Neuronal stem cell (in vitro differentiated cells): ENCODE results near the gene MAST4.
A peak's percentile ranks its signal among the peaks of the same experiment; 100 is the strongest.

Source experiments
- DNase-seq: peaks from one replicate; pipeline ENCODE4 v3.0.0-alpha.2; 2013; ENCODE audit warnings: low spot score
- H2AFZ ChIP-seq: one replicate; pipeline ENCODE4 v1.6.1; 2013; ENCODE audit warnings: mild to moderate bottlenecking, low read length, inconsistent platforms
- H2AK5ac ChIP-seq: 2 replicates; pipeline ENCODE4 v1.6.1; 2013; ENCODE audit warnings: low read depth, mild to moderate bottlenecking, inconsistent platforms, low read length, moderate library complexity, mixed read lengths
- H2BK120ac ChIP-seq: 2 replicates; pipeline ENCODE4 v1.6.1; 2013; ENCODE audit warnings: low read depth, mild to moderate bottlenecking, inconsistent platforms, low read length, moderate library complexity, mixed read lengths
- H2BK12ac ChIP-seq: one replicate; pipeline ENCODE4 v1.6.1; 2013; ENCODE audit warnings: low read length, inconsistent platforms
- H2BK15ac ChIP-seq: 2 replicates; pipeline ENCODE4 v1.6.1; 2013; ENCODE audit warnings: mild to moderate bottlenecking, low read length, inconsistent platforms, mixed read lengths
- H2BK5ac ChIP-seq: one replicate; pipeline ENCODE4 v1.6.1; 2013; ENCODE audit warnings: inconsistent platforms, mild to moderate bottlenecking, low read length, moderate library complexity
- H3K14ac ChIP-seq: one replicate; pipeline ENCODE4 v1.6.1; 2013; ENCODE audit warnings: low read length, inconsistent platforms
- H3K18ac ChIP-seq: 2 replicates; pipeline ENCODE4 v1.6.1; 2013; ENCODE audit warnings: low read length, inconsistent platforms
- H3K23ac ChIP-seq: 2 replicates; pipeline ENCODE4 v1.6.1; 2013; ENCODE audit warnings: low read depth, mild to moderate bottlenecking, mixed read lengths, low read length, inconsistent platforms; ENCODE audit not compliant: poor library complexity
- H3K27ac ChIP-seq: replicated peaks from 3 replicates; pipeline ENCODE4 v1.5.1; 2013; ENCODE audit warnings: low read length, inconsistent platforms
- H3K27me3 ChIP-seq, 3 experiments: 2 replicates each; pipeline ENCODE4 v1.6.1; 2013; ENCODE audit warnings: low read length in 3 of 3, mild to moderate bottlenecking in 2 of 3, inconsistent platforms in 1 of 3, low read depth in 1 of 3, mixed read lengths in 1 of 3, moderate library complexity in 1 of 3; ENCODE audit not compliant: control insufficient read depth in 3 of 3, insufficient read depth in 3 of 3
- H3K36me3 ChIP-seq, 2 donors: replicated peaks in 1 of 2; 2 replicates each; pipeline ENCODE4 v1.6.1; 2013; ENCODE audit warnings: low read length in 2 of 2; ENCODE audit not compliant: control insufficient read depth in 2 of 2, insufficient read depth in 2 of 2
- H3K4ac ChIP-seq: 2 replicates; pipeline ENCODE4 v1.6.1; 2013; ENCODE audit warnings: inconsistent platforms, mild to moderate bottlenecking, low read length, moderate library complexity
- H3K4me1 ChIP-seq, 2 donors: 1 replicate in 1 of 2; 2 replicates in 1 of 2; pipeline ENCODE4 v1.6.1; 2013; ENCODE audit warnings: low read length in 2 of 2, low read depth in 1 of 2; ENCODE audit not compliant: control insufficient read depth in 2 of 2, insufficient read depth in 1 of 2
- H3K4me2 ChIP-seq: one replicate; pipeline ENCODE4 v1.6.1; 2013; ENCODE audit warnings: mild to moderate bottlenecking, low read length, inconsistent platforms; ENCODE audit not compliant: insufficient read depth, poor library complexity, severe bottlenecking
- H3K4me3 ChIP-seq, 2 donors: 2 replicates each; pipeline ENCODE4 v1.5.1; 2013; ENCODE audit warnings: low read length in 2 of 2, mild to moderate bottlenecking in 2 of 2, inconsistent platforms in 1 of 2, moderate library complexity in 1 of 2
- H3K79me1 ChIP-seq: one replicate; pipeline ENCODE4 v1.6.1; 2013; ENCODE audit warnings: low read depth, mild to moderate bottlenecking, inconsistent platforms, low read length, moderate library complexity
- H3K9ac ChIP-seq: one replicate; pipeline ENCODE4 v1.6.1; 2013; ENCODE audit warnings: mild to moderate bottlenecking, low read depth, low read length, inconsistent platforms; ENCODE audit not compliant: poor library complexity
- H3K9me3 ChIP-seq, 2 donors: replicated peaks in 1 of 2; 2 replicates each; pipeline versions ENCODE3 to v1.6.1; 2013; ENCODE audit warnings: low read length in 2 of 2, mild to moderate bottlenecking in 2 of 2, inconsistent platforms in 1 of 2, low read depth in 1 of 2, mixed read lengths in 1 of 2, moderate library complexity in 1 of 2; ENCODE audit not compliant: control insufficient read depth in 2 of 2, insufficient read depth in 1 of 2
- H4K8ac ChIP-seq: one replicate; pipeline ENCODE4 v1.6.1; 2013; ENCODE audit warnings: low read depth, mild to moderate bottlenecking, inconsistent platforms, low read length, moderate library complexity
- H4K91ac ChIP-seq: one replicate; pipeline ENCODE4 v1.6.1; 2013; ENCODE audit warnings: low read length, low read depth, mild to moderate bottlenecking, inconsistent platforms; ENCODE audit not compliant: poor library complexity
- WGBS, 2 donors: extraction: QIAGEN DNeasy Blood & Tissue Kit; methylation state at CpG; one replicate each; pipeline ENCODE4 v1.1.7; 2013; ENCODE audit warnings: missing lambda C conversion rate in 2 of 2, mixed read lengths in 1 of 2; ENCODE audit not compliant: insufficient read length in 2 of 2, insufficient replicate concordance in 1 of 2; ENCODE audit errors: extremely low coverage in 2 of 2; 5-methylcytosine and 5-hydroxymethylcytosine counted together

Gene MAST4

DNA sequence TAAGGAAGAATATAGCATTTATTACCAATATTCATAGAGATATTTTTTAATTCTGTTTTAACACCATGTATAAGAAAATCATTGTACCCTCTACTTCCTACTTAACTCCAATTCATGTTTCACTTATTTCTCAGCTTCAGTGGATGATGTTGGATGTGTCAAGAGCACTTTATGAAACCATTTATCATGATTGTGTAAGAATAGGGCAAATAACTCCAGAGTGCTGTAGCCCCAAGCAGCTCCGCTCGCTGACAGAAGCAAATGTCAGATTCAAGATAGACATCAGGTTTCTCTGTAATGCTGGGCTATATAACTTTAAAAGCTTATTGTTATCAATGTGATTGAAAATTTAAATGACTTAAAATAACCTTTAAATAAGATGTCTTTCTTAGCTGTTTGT is 50.4 kb downstream of the MAST4 start:
- DNase-seq, result no peak
- H3K9me3 ChIP-seq, result peaks cover 0 to 4% of the 10 kb centered on the region in 2 donors
- no peak overlapping the region for H3K14ac ChIP-seq
- H2AK5ac ChIP-seq, result no peak overlapping the region
- no peaks in the 10 kb centered on the region for H3K36me3 ChIP-seq
- WGBS, 2 donors, result no CpG with 5 or more reads among the region's 2 CpGs
- H4K8ac ChIP-seq, result no peak overlapping the region
- H2BK12ac ChIP-seq, result no peak overlapping the region
- H2BK120ac ChIP-seq, result no peak overlapping the region
- H2BK15ac ChIP-seq, result no peak overlapping the region
- H3K23ac ChIP-seq, result no peak overlapping the region
- H2AFZ ChIP-seq, result no peak overlapping the region
- no peak overlapping the region for H3K27ac ChIP-seq
- no peak overlapping the region for H3K4me2 ChIP-seq
- no peak overlapping the region for H3K4ac ChIP-seq
- H3K9ac ChIP-seq, result no peak overlapping the region
- no peaks in the 10 kb centered on the region for H3K79me1 ChIP-seq
- no peaks in the 10 kb centered on the region for H3K27me3 ChIP-seq
- no peak overlapping the region for H3K18ac ChIP-seq
- no peak overlapping the region for H3K4me3 ChIP-seq
- no peak overlapping the region for H4K91ac ChIP-seq
- H2BK5ac ChIP-seq, result no peak overlapping the region
- H3K4me1 ChIP-seq, result no peaks in the 10 kb centered on the region

DNA sequence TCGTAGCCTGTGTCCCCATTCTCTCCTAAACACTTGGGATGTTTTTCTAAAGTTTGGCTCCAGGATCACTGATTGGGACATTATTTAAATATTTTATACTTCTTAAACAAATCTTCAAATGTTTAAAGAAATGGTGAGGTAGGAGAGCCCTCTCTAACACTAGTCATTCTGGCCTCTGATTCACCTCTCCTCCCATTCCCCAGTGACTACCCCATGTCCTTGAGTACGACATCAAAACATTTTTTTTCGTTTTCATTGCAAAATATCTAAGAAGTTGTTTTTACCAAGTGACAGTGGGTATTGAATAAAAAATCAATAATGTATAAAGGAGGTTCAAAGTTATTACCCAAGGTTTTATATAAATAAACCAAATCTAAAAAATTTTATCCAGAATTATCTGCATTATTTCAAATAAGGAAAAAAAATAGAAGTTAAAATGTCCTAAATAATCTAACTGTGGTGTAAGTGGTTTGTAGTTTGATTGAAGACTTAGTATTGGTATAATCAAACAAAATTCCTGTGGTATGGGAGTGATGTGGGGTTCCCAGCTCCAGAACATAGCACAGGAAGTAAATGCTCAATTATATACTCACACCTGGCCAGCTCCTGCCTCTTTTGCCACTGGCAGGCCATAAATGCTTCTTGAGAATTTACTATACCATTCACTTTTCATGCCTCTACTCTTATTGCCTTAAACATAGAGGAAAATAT is 51.1 kb downstream of the MAST4 start:
- Histone ChIP-seq H2BK5ac (no peak overlapping the region), H3K23ac (no peak overlapping the region), H3K4me2 (no peak overlapping the region), H2BK12ac (no peak overlapping the region), H2BK15ac (no peak overlapping the region), H2AFZ (no peak overlapping the region), H3K4me1 (no peaks in the 10 kb centered on the region), H3K4ac (no peak overlapping the region), H3K18ac (no peak overlapping the region), H3K9ac (no peak overlapping the region), H4K8ac (no peak overlapping the region), H4K91ac (no peak overlapping the region), H3K79me1 (no peaks in the 10 kb centered on the region), H3K14ac (no peak overlapping the region), H3K36me3 (no peaks in the 10 kb centered on the region), H3K9me3 (peaks cover 0 to 5% of the 10 kb centered on the region in 2 donors), H2AK5ac (no peak overlapping the region), H3K27me3 (no peaks in the 10 kb centered on the region), H3K27ac (no peak overlapping the region), H3K4me3 (no peak overlapping the region), H2BK120ac (no peak overlapping the region)
- no peak for DNase-seq
- WGBS, 2 donors, result no CpG with 5 or more reads among the region's 3 CpGs

DNA sequence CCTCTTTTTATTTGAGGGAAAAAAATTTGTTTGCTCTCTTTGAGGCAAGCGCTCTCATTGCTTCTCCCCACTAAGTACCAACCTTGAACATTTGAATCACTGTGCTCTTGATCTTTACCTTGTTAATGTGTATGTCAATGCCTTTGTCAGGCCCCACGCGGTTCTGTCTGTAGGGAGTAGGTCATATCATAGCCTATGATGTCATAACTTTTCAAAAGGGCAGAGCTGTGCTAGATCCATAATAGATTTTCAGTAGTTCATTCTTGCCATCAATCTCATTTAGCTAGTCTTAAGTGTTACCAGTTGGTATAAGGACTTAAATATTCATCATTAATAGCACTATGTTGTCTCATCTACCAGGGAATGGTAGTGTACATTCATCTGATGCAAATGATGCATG is 56.6 kb downstream of the MAST4 start:
- Histone ChIP-seq H2BK5ac (no peak overlapping the region), H3K4me3 (no peak overlapping the region), H2AFZ (no peak overlapping the region), H2AK5ac (no peak overlapping the region), H3K36me3 (no peaks in the 10 kb centered on the region), H3K4ac (no peak overlapping the region), H3K79me1 (no peaks in the 10 kb centered on the region), H3K4me2 (no peak overlapping the region), H3K18ac (no peak overlapping the region), H2BK120ac (no peak overlapping the region), H3K23ac (no peak overlapping the region), H3K14ac (no peak overlapping the region), H2BK12ac (no peak overlapping the region), H4K8ac (no peak overlapping the region), H4K91ac (no peak overlapping the region), H3K27ac (no peak overlapping the region), H3K4me1 (peaks cover 0 to 3% of the 10 kb centered on the region in 2 donors), H2BK15ac (no peak overlapping the region), H3K9me3 (peaks cover 0 to 5% of the 10 kb centered on the region in 2 donors), H3K9ac (no peak overlapping the region), H3K27me3 (no peaks in the 10 kb centered on the region)
- WGBS, 2 donors, result no CpG with 5 or more reads among the region's 3 CpGs
- no peak for DNase-seq

DNA sequence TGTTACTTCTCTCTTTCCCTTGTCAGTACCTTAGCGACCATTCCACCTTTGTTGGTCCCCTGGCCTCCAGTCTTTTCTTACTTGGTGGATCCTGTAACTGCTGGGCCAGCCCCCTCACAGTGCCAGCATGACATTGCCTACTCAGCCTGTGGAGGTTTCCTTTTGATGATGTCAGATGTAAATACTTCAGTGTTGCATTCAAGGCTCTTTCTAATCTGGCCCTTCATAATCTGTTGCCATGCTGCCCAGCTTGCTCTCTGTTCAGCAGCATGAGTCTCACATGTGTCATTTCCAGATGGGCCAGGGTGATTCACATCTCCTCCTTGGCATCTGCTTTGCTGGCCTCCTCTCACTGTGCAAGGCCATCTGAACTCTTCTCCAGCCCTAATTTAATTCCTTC is 57.1 kb downstream of the MAST4 start:
- Histone ChIP-seq H3K36me3 (no peaks in the 10 kb centered on the region), H3K27me3 (no peaks in the 10 kb centered on the region), H3K23ac (no peak overlapping the region), H3K27ac (no peak overlapping the region), H2BK15ac (no peak overlapping the region), H2BK5ac (no peak overlapping the region), H3K9me3 (peaks cover 0 to 5% of the 10 kb centered on the region in 2 donors), H2AK5ac (no peak overlapping the region), H3K79me1 (no peaks in the 10 kb centered on the region), H3K4me1 (peaks cover 0 to 3% of the 10 kb centered on the region in 2 donors), H4K8ac (no peak overlapping the region), H3K4ac (no peak overlapping the region), H3K14ac (no peak overlapping the region), H2AFZ (peak overlapping the region; percentile 19), H2BK120ac (no peak overlapping the region), H3K4me2 (no peak overlapping the region), H2BK12ac (no peak overlapping the region), H3K9ac (no peak overlapping the region), H4K91ac (no peak overlapping the region), H3K4me3 (no peak overlapping the region), H3K18ac (no peak overlapping the region)
- DNase-seq, result no peak
- WGBS, 2 donors, result no CpG with 5 or more reads among the region's 1 CpG
